ENCODE results near the gene FCRL2.
A peak's percentile ranks its signal among the peaks of the same experiment; 100 is the strongest.

GRCh38 chr1:157773493-157774350 lies 3.2 kb downstream of the FCRL2 start:
- peak; percentile 31 for TF ChIP-seq CTCF (IDR thresholded peaks at IDR 0.05)
- no peak for TF ChIP-seq ZNF423 (CRISPR knock-in tag; IDR thresholded peaks at IDR 0.05)
- TF ChIP-seq ATF1 (CRISPR knock-in tag; IDR thresholded peaks at IDR 0.05) = no peak
- no peak for TF ChIP-seq E2F5 (CRISPR knock-in tag; IDR thresholded peaks at IDR 0.05)
- TF ChIP-seq SP1 (CRISPR knock-in tag; conservative IDR thresholded peaks at IDR 0.05) = no peak
- TF ChIP-seq RORB (CRISPR knock-in tag; IDR thresholded peaks at IDR 0.05) = no peak
- TF ChIP-seq PRDM15 (CRISPR knock-in tag; IDR thresholded peaks at IDR 0.05) = no peak
- TF ChIP-seq ESRRA (CRISPR knock-in tag; IDR thresholded peaks at IDR 0.05; ENCODE audit: borderline replicate concordance) = no peak
- TF ChIP-seq MAX (CRISPR knock-in tag; IDR thresholded peaks at IDR 0.05) = no peak
